ENCODE results near the gene PRKG1. TPM values are rescaled to one million over a fixed set of nuclear protein-coding genes. Genes with fewer than 3 reads are reported as not detected.

Gene PRKG1
- polyA plus RNA-seq, 3 donors, result not detected

DNA sequence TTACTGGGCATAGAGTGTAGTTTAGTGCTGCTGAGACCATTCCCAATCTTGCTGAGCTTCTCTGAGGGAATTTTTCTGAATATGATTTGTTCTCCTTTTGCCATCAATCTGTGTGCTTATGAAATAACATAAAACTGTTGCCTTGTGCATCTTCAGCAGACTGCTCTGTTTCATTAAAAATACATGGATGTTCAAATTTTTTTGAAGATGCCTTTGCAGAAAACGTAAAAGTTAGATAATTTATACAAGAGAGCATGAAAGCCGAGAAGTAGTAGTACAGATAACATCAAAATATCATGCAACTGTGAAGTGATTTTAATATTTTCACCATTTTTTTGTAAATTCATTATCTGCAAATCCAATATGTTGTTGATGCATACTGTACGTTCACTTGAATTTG, 799.8 kb downstream of the PRKG1 start:
- H3K9ac ChIP-seq (ENCODE audit: insufficient read depth, low read length, poor library complexity, severe bottlenecking), result no peak overlapping the region
- no peak overlapping the region for H3K4me3 ChIP-seq (replicated peaks in 1 of 3; ENCODE audit: low read depth in 2 of 3, low read length in 3 of 3)
- no peaks in the 10 kb centered on the region for H3K4me1 ChIP-seq (ENCODE audit: control insufficient read depth in 1 of 2, insufficient read depth in 2 of 2, low read length in 2 of 2)
- no peaks in the 10 kb centered on the region for H4K20me1 ChIP-seq (ENCODE audit: insufficient read depth, low read length)
- H3K9me3 ChIP-seq (replicated peaks in 1 of 2; ENCODE audit: control insufficient read depth in 1 of 2, insufficient read depth in 1 of 2, low read length in 2 of 2), result no peaks in the 10 kb centered on the region
- H3K27ac ChIP-seq (ENCODE audit: low read depth in 1 of 2, low read length in 2 of 2), result no peak overlapping the region
- peaks cover 0 to 2% (median 0%) of the 10 kb centered on the region in 7 donors for H3K9me3 Mint-ChIP-seq
- H3K4me1 Mint-ChIP-seq, result no peaks in the 10 kb centered on the region
- no peak overlapping the region for H3K27ac Mint-ChIP-seq
- no peak overlapping the region for H3K4me3 Mint-ChIP-seq
- H3K79me2 ChIP-seq (ENCODE audit: insufficient read depth, low read length), result no peaks in the 10 kb centered on the region
- TF ChIP-seq, protein P1, sequence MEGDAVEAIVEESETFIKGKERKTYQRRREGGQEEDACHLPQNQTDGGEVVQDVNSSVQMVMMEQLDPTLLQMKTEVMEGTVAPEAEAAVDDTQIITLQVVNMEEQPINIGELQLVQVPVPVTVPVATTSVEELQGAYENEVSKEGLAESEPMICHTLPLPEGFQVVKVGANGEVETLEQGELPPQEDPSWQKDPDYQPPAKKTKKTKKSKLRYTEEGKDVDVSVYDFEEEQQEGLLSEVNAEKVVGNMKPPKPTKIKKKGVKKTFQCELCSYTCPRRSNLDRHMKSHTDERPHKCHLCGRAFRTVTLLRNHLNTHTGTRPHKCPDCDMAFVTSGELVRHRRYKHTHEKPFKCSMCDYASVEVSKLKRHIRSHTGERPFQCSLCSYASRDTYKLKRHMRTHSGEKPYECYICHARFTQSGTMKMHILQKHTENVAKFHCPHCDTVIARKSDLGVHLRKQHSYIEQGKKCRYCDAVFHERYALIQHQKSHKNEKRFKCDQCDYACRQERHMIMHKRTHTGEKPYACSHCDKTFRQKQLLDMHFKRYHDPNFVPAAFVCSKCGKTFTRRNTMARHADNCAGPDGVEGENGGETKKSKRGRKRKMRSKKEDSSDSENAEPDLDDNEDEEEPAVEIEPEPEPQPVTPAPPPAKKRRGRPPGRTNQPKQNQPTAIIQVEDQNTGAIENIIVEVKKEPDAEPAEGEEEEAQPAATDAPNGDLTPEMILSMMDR (IDR thresholded peaks at IDR 0.05), result no peak
- no peak overlapping the region for H3K4me2 ChIP-seq (replicated peaks; ENCODE audit: extremely low read depth, low read length, poor library complexity, severe bottlenecking)
- H3K36me3 ChIP-seq (replicated peaks in 1 of 2; ENCODE audit: control insufficient read depth in 1 of 2, insufficient read depth in 2 of 2, low read length in 2 of 2), result no peaks in the 10 kb centered on the region
- intact Hi-C loops (cut with micrococcal nuclease), result no loop called here
- WGBS (ENCODE audit: insufficient coverage), result no CpG with 5 or more reads among the region's 3 CpGs
- no peak overlapping the region for H2AFZ ChIP-seq (ENCODE audit: insufficient read depth, low read depth, low read length, poor library complexity, severe bottlenecking)
- H3K36me3 Mint-ChIP-seq, result no peaks in the 10 kb centered on the region
- no peaks in the 10 kb centered on the region for H3K27me3 Mint-ChIP-seq (ENCODE audit: low read depth in 3 of 3)
- no peaks in the 10 kb centered on the region for H3K27me3 ChIP-seq (ENCODE audit: control insufficient read depth in 2 of 2, insufficient read depth in 2 of 2, low read length in 2 of 2)
- DNase-seq, result no peak

DNA sequence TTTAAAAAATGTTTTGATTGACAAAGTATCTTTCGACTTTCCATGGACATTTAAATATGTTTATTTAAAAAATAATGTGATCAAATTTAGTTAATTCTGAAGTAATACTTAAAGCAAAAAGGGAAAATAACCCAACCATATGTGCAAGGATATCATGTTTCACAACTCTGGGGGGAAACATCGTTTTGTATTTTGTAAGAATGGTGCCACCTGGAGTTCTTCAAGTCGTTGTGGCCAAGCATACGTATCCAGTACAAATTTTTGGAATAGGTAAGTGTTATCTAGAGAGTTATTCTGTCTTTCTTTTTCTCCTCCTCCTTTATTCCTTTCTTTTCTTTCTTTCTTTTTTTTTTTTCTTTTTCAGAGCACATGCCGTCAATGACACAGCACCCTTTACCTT, 801.3 kb downstream of the PRKG1 start:
- H3K36me3 ChIP-seq (replicated peaks in 1 of 2; ENCODE audit: control insufficient read depth in 1 of 2, insufficient read depth in 2 of 2, low read length in 2 of 2), result no peaks in the 10 kb centered on the region
- H3K4me1 ChIP-seq (ENCODE audit: control insufficient read depth in 1 of 2, insufficient read depth in 2 of 2, low read length in 2 of 2), result no peaks in the 10 kb centered on the region
- no peak overlapping the region for H3K27ac ChIP-seq (ENCODE audit: low read depth in 1 of 2, low read length in 2 of 2)
- Mint-ChIP-seq H3K4me1 (no peaks in the 10 kb centered on the region), H3K36me3 (no peaks in the 10 kb centered on the region), H3K9me3 (peaks cover 0 to 2% (median 0%) of the 10 kb centered on the region in 7 donors), H3K27me3 (ENCODE audit: low read depth in 3 of 3) (no peaks in the 10 kb centered on the region), H3K4me3 (no peak overlapping the region), H3K27ac (no peak overlapping the region)
- DNase-seq, result no peak
- no CpG with 5 or more reads among the region's 5 CpGs for WGBS (ENCODE audit: insufficient coverage)
- no peak overlapping the region for H3K4me2 ChIP-seq (replicated peaks; ENCODE audit: extremely low read depth, low read length, poor library complexity, severe bottlenecking)
- H3K9me3 ChIP-seq (replicated peaks in 1 of 2; ENCODE audit: control insufficient read depth in 1 of 2, insufficient read depth in 1 of 2, low read length in 2 of 2), result no peaks in the 10 kb centered on the region
- intact Hi-C loops (cut with micrococcal nuclease), result no loop called here
- H3K79me2 ChIP-seq (ENCODE audit: insufficient read depth, low read length), result no peaks in the 10 kb centered on the region
- H3K4me3 ChIP-seq (replicated peaks in 1 of 3; ENCODE audit: low read depth in 2 of 3, low read length in 3 of 3), result no peak overlapping the region
- H2AFZ ChIP-seq (ENCODE audit: insufficient read depth, low read depth, low read length, poor library complexity, severe bottlenecking), result no peak overlapping the region
- H3K9ac ChIP-seq (ENCODE audit: insufficient read depth, low read length, poor library complexity, severe bottlenecking), result no peak overlapping the region
- no peaks in the 10 kb centered on the region for H4K20me1 ChIP-seq (ENCODE audit: insufficient read depth, low read length)
- TF ChIP-seq, protein P1 (IDR thresholded peaks at IDR 0.05), result no peak
- H3K27me3 ChIP-seq (ENCODE audit: control insufficient read depth in 2 of 2, insufficient read depth in 2 of 2, low read length in 2 of 2), result no peaks in the 10 kb centered on the region
